Endothelial cell of umbilical vein (primary cell): ENCODE data around the gene PIK3CB. TPM values are rescaled to one million over a fixed set of nuclear protein-coding genes. Genes with fewer than 3 reads are reported as not detected.

Experiments used
- BruUV-seq: library from RNA; stranded (reverse); fragments of 400-500 nt; replicated peaks from 2 replicates; lab custom pipeline; 2021; lab: Mats Ljungman, UMichigan
- CTCF ChIA-PET: fragments of 300-600, 350-600 bp; sonication (Branson Sonifier 250); formaldehyde crosslinking; loops from one replicate; lab custom pipeline; 2021; ENCODE audit warnings: antibody characterized with exemption, inconsistent platforms; lab: Charles Lee
- POLR2A ChIA-PET: fragments of 300-600, 350-600 bp; sonication (Branson Sonifier 250); formaldehyde crosslinking; loops from one replicate; lab custom pipeline; 2021; ENCODE audit warnings: antibody characterized with exemption, inconsistent platforms; lab: Charles Lee
- DNase-seq: peaks from one replicate; pipeline ENCODE4 v3.0.0-alpha.2; 2011; ENCODE audit warnings: low read depth, low spot score
- FAIRE-seq: peaks from 2 replicates; lab custom pipeline; 2011; peaks lifted over from hg19 to GRCh38; lab: Jason Lieb, UNC
- H2AFZ ChIP-seq: 2 replicates; pipeline ENCODE4 v1.6.0; 2012; ENCODE audit warnings: low read depth, low read length, control low read depth, inconsistent platforms
- H3K27ac ChIP-seq: 2 replicates; pipeline ENCODE4 v1.5.1; 2011; ENCODE audit warnings: low read depth, mild to moderate bottlenecking, control low read depth, low read length, moderate library complexity; ENCODE audit not compliant: insufficient read depth
- H3K27me3 ChIP-seq, 2 experiments: 2 replicates each; pipeline versions ENCODE4 v1.6.0 to v1.6.1; 2011; ENCODE audit warnings: low read length in 2 of 2, mixed read lengths in 1 of 2; ENCODE audit not compliant: control insufficient read depth in 2 of 2, insufficient read depth in 2 of 2
- H3K36me3 ChIP-seq, 2 experiments: 2 replicates in 1 of 2; 3 replicates in 1 of 2; pipeline ENCODE4 v1.5.1; 2011; ENCODE audit warnings: low read length in 2 of 2, mild to moderate bottlenecking in 1 of 2, moderate library complexity in 1 of 2; ENCODE audit not compliant: control insufficient read depth in 2 of 2, insufficient read depth in 2 of 2; ENCODE audit errors: extremely low read depth in 1 of 2
- H3K4me1 ChIP-seq: 3 replicates; pipeline ENCODE4 v1.5.1; 2011; ENCODE audit warnings: mild to moderate bottlenecking, low read length; ENCODE audit not compliant: control insufficient read depth, insufficient read depth; ENCODE audit errors: extremely low read depth
- H3K4me2 ChIP-seq: 2 replicates; pipeline ENCODE4 v1.6.1; 2011; ENCODE audit warnings: low read length, control low read depth, mixed read lengths; ENCODE audit not compliant: insufficient read depth
- H3K4me3 ChIP-seq, 3 experiments: fragments of 200-600 bp in 1 of 3; sonication (generic), shearing (Covaris generic) in 1 of 3; replicated peaks in 1 of 3; 2 replicates each; pipeline ENCODE4 v1.5.1; 2011 to 2016; ENCODE audit warnings: control low read depth in 3 of 3, low read length in 3 of 3, mild to moderate bottlenecking in 2 of 3, inconsistent platforms in 1 of 3, low read depth in 1 of 3, moderate library complexity in 1 of 3; ENCODE audit not compliant: insufficient read depth in 1 of 3
- H3K79me2 ChIP-seq: 2 replicates; pipeline ENCODE4 v1.6.0; 2012; ENCODE audit warnings: low read length, inconsistent platforms; ENCODE audit not compliant: control insufficient read depth, insufficient read depth
- H3K9ac ChIP-seq: replicated peaks from 2 replicates; pipeline ENCODE3; 2011; ENCODE audit warnings: low read length, control low read depth; ENCODE audit not compliant: insufficient read depth; ENCODE audit errors: extremely low read depth
- H3K9me1 ChIP-seq: replicated peaks from 3 replicates; pipeline ENCODE4 v1.6.0; 2011; ENCODE audit warnings: mild to moderate bottlenecking, low read length; ENCODE audit not compliant: control insufficient read depth, insufficient read depth; ENCODE audit errors: extremely low read depth
- H3K9me3 ChIP-seq: replicated peaks from 2 replicates; pipeline ENCODE4 v1.5.1; 2012; ENCODE audit warnings: low read length, inconsistent platforms; ENCODE audit not compliant: control insufficient read depth, insufficient read depth
- H4K20me1 ChIP-seq: replicated peaks from 2 replicates; pipeline ENCODE3; 2011; ENCODE audit warnings: mild to moderate bottlenecking, low read length; ENCODE audit not compliant: control insufficient read depth, insufficient read depth; ENCODE audit errors: extremely low read depth
- EZH2 ChIP-seq: IDR thresholded peaks from 2 replicates; pipeline ENCODE4 v1.6.1; 2012; ENCODE audit warnings: borderline replicate concordance, low read depth, mild to moderate bottlenecking, moderate library complexity, low read length, inconsistent platforms; ENCODE audit not compliant: severe bottlenecking
- FOS ChIP-seq: IDR thresholded peaks from 2 replicates; pipeline ENCODE4 v1.6.1; 2011; ENCODE audit warnings: mild to moderate bottlenecking, low read length, moderate library complexity, borderline replicate concordance; ENCODE audit not compliant: insufficient read depth
- GATA2 ChIP-seq: IDR thresholded peaks from 2 replicates; pipeline ENCODE4 v1.7.0; 2011; ENCODE audit warnings: low read depth, mild to moderate bottlenecking, moderate library complexity, mixed read lengths, low read length; ENCODE audit not compliant: insufficient read length, insufficient read depth
- JUN ChIP-seq: IDR thresholded peaks from 2 replicates; pipeline ENCODE4 v1.6.1; 2011; ENCODE audit warnings: borderline replicate concordance, low read depth; ENCODE audit not compliant: insufficient read length, insufficient read depth
- MYC ChIP-seq: IDR thresholded peaks from one replicate; pipeline ENCODE4 v1.6.1; 2011; ENCODE audit warnings: mild to moderate bottlenecking, low read depth, low read length
- POLR2A ChIP-seq: IDR thresholded peaks from 2 replicates; pipeline ENCODE4 v1.6.1; 2012; ENCODE audit warnings: low read depth, mild to moderate bottlenecking, control low read depth, low read length
- POLR2AphosphoS5 ChIP-seq: IDR thresholded peaks from 2 replicates; pipeline ENCODE4 v1.6.1; 2012; ENCODE audit warnings: low read depth, mild to moderate bottlenecking, control low read depth, low read length, moderate library complexity; ENCODE audit not compliant: insufficient read depth
- dilution Hi-C: fragments of 300-500 bp; cut with MboI; formaldehyde crosslinking; loops from one replicate; pipeline ENCODE4 v1.15.0; 2019; ENCODE audit warnings: low sequenced_read_pairs; ENCODE audit not compliant: extremely low pct_ligation_motif_present
- intact Hi-C: fragments of 100-400 bp; cut with micrococcal nuclease; formaldehyde crosslinking; loops from one replicate; pipeline ENCODE4 v1.10.0; 2022
- polyA plus RNA-seq, 4 experiments: library from polyadenylated mRNA; depleted of rRNA in 3 of 4; stranded (reverse) in 3 of 4; unstranded in 1 of 4; fragments of >200 nt; gene quantifications; 2 replicates each; pipeline versions ENCODE4 v1.2.1 to v1.2.3, GENCODE V29; 2011 to 2012; ENCODE audit warnings: missing spikeins in 1 of 4
- total RNA-seq: library from RNA; stranded (reverse); gene quantifications from 2 replicates; pipeline ENCODE4 v1.2.3, GENCODE V29; 2021
- TF ChIP-seq, protein P1 (sequence below): IDR thresholded peaks from 2 replicates; pipeline ENCODE4 v1.6.1; 2011; ENCODE audit not compliant: insufficient read depth, insufficient read length
- TF ChIP-seq, protein P2 (sequence below), 2 donors: IDR thresholded peaks; 1 replicate in 1 of 2; 2 replicates in 1 of 2; pipeline ENCODE4 v1.5.1; 2011; ENCODE audit warnings: low read length in 2 of 2, mild to moderate bottlenecking in 2 of 2, moderate library complexity in 2 of 2, control low read depth in 1 of 2, inconsistent platforms in 1 of 2, low read depth in 1 of 2; ENCODE audit not compliant: insufficient read depth in 1 of 2; ENCODE audit errors: extremely low read depth in 1 of 2

PIK3CB gene
- total and polyA plus RNA-seq, 2 donors (not counting 3 experiments of a cell fraction or from before 2014, with no cell fraction given), result 9.0 to 29.8 TPM

DNA sequence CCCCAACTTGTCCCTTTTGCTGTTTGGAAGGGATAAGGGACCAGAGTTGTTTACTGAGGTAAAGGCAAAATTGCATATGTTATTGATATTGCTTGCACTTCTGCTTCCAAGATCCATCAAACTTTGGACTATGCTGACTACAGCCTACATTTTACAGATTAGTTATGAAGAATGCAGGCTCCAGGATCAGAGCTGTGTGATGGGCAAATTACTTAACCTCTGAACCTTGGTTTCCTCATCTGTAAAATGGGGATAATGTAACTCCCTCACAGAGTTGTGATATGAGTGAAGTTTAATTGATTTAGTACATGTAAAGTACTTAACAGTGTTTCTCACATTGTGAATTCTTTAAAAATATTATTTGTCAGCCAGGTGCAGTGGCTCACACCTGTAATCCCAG, 210.2 kb downstream of the PIK3CB start:
- Histone ChIP-seq H3K4me2 (no peak overlapping the region), H3K9me3 (no peaks in the 10 kb centered on the region), H3K4me3 (no peak overlapping the region), H3K27me3 (no peaks in the 10 kb centered on the region), H2AFZ (no peak overlapping the region), H4K20me1 (no peaks in the 10 kb centered on the region), H3K36me3 (no peaks in the 10 kb centered on the region), H3K79me2 (no peaks in the 10 kb centered on the region), H3K27ac (no peak overlapping the region), H3K9me1 (no peaks in the 10 kb centered on the region), H3K9ac (no peak overlapping the region), H3K4me1 (no peaks in the 10 kb centered on the region)
- dilution Hi-C loops (no loop called here), intact Hi-C loops (no loop called here)
- CTCF ChIA-PET, result interaction anchor here (1.3 kb wide), 1 partner anchor 299 kb away, joined by 4 read pairs; no protein-coding TSS in a partner anchor
- FAIRE-seq (no peak), DNase-seq (no peak)
- TF ChIP-seq, protein P1, sequence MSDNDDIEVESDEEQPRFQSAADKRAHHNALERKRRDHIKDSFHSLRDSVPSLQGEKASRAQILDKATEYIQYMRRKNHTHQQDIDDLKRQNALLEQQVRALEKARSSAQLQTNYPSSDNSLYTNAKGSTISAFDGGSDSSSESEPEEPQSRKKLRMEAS, result no peak
- TF ChIP-seq POLR2A (no peak), EZH2 (no peak), MYC (no peak), POLR2AphosphoS5 (no peak), FOS (no peak), GATA2 (no peak), JUN (no peak)
- TF ChIP-seq, protein P2, sequence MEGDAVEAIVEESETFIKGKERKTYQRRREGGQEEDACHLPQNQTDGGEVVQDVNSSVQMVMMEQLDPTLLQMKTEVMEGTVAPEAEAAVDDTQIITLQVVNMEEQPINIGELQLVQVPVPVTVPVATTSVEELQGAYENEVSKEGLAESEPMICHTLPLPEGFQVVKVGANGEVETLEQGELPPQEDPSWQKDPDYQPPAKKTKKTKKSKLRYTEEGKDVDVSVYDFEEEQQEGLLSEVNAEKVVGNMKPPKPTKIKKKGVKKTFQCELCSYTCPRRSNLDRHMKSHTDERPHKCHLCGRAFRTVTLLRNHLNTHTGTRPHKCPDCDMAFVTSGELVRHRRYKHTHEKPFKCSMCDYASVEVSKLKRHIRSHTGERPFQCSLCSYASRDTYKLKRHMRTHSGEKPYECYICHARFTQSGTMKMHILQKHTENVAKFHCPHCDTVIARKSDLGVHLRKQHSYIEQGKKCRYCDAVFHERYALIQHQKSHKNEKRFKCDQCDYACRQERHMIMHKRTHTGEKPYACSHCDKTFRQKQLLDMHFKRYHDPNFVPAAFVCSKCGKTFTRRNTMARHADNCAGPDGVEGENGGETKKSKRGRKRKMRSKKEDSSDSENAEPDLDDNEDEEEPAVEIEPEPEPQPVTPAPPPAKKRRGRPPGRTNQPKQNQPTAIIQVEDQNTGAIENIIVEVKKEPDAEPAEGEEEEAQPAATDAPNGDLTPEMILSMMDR (IDR thresholded peaks at IDR 0.05; ENCODE audit: extremely low read depth in 1 of 2, insufficient read depth in 1 of 2, low read depth in 1 of 2, low read length in 2 of 2), result no peak
- POLR2A ChIA-PET, result no interaction called here
- no TSS peak for BruUV-seq
